Prostate gland (tissue), 2 donors: ENCODE data around the gene FLVCR2. TPM values are rescaled to one million over a fixed set of nuclear protein-coding genes. Genes with fewer than 3 reads are reported as not detected.

Experiments used
- DNase-seq: peaks from one replicate; pipeline ENCODE4 v3.0.0-alpha.2; 2019; ENCODE audit warnings: low spot score
- H3K27ac ChIP-seq, 2 donors: fragments of 200-600 bp; sonication (generic); 2 replicates each; pipeline ENCODE4 v1.5.1; 2017 to 2019
- H3K27me3 ChIP-seq: fragments of 200-600 bp; sonication (generic); replicated peaks from 2 replicates; pipeline ENCODE4 v1.5.1; 2019; ENCODE audit not compliant: insufficient read depth
- H3K36me3 ChIP-seq, 2 donors: fragments of 200-600 bp; sonication (generic); 1 replicate in 1 of 2; 2 replicates in 1 of 2; pipeline versions ENCODE4 v1.5.1 to v1.8.1; 2017 to 2019
- H3K4me1 ChIP-seq: fragments of 200-600 bp; sonication (generic); replicated peaks from 2 replicates; pipeline ENCODE4 v1.5.1; 2019
- H3K4me3 ChIP-seq, 2 donors: fragments of 200-600 bp; sonication (generic); 2 replicates each; pipeline ENCODE4 v1.5.1; 2017 to 2019
- H3K9me3 ChIP-seq: fragments of 200-600 bp; sonication (generic); 2 replicates; pipeline ENCODE4 v1.5.1; 2017
- CTCF ChIP-seq, 4 experiments: fragments of 200-600 bp in 2 of 4; fragments of 450-650 bp in 2 of 4; sonication (generic) in 2 of 4; IDR thresholded peaks; 1 replicate in 3 of 4; 2 replicates in 1 of 4; pipeline ENCODE4 v1.5.1; 2016 to 2019; ENCODE audit warnings: antibody characterized with exemption in 4 of 4, mild to moderate bottlenecking in 2 of 4, moderate library complexity in 2 of 4
- POLR2A ChIP-seq: fragments of 450-650 bp; IDR thresholded peaks from one replicate; pipeline ENCODE4 v1.6.1; 2016; ENCODE audit warnings: antibody characterized with exemption, mild to moderate bottlenecking
- POLR2AphosphoS5 ChIP-seq: sonication (generic); formaldehyde crosslinking; IDR thresholded peaks from one replicate; pipeline ENCODE4 v1.6.1; 2017; ENCODE audit warnings: antibody characterized with exemption
- WGBS: methylation state at CpG from one replicate; pipeline ENCODE4 v1.1.5; 2018; 5-methylcytosine and 5-hydroxymethylcytosine counted together
- intact Hi-C: fragments of 100-400 bp; cut with DNase I; formaldehyde crosslinking; loops from one replicate; pipeline ENCODE4 v1.14.2; 2022
- total RNA-seq, 2 donors: library from RNA; depleted of rRNA; stranded (reverse); fragments of >200 nt; gene quantifications; one replicate each; pipeline ENCODE4 v1.1.0, GENCODE V29; 2016

FLVCR2 gene
- total RNA-seq, 2 donors from 2014 or later = 3.1 to 22.2 TPM

GRCh38 chr14:75566321-75566720, 12.1 kb upstream of the FLVCR2 start:
- H3K27me3 ChIP-seq = no peaks in the 10 kb centered on the region
- WGBS = 54% methylated on average over 4 of the region's 4 CpGs
- DNase-seq = peak; percentile 66
- H3K4me1 ChIP-seq = no peaks in the 10 kb centered on the region
- H3K4me3 ChIP-seq = no peak overlapping the region
- TF ChIP-seq POLR2AphosphoS5 (peak; percentile 75), POLR2A (no peak)
- intact Hi-C loops = no loop called here
- H3K9me3 ChIP-seq = no peaks in the 10 kb centered on the region
- H3K36me3 ChIP-seq = no peaks in the 10 kb centered on the region
- H3K27ac ChIP-seq = peak overlapping the region in 1 of 2 donors; percentile 37

- Histone ChIP-seq H3K9me3 (no peaks in the 10 kb centered on the region), H3K4me1 (no peaks in the 10 kb centered on the region), H3K27ac (peak overlapping the region in 1 of 2 donors; percentile 37), H3K4me3 (no peak overlapping the region), H3K27me3 (no peaks in the 10 kb centered on the region), H3K36me3 (no peaks in the 10 kb centered on the region)
- intact Hi-C loops = no loop called here
- no peak for TF ChIP-seq CTCF (IDR thresholded peaks at IDR 0.05)
- TF ChIP-seq POLR2AphosphoS5 = no peak
- TF ChIP-seq POLR2A = no peak
- DNase-seq = no peak
- WGBS = 78% methylated on average over 8 of the region's 8 CpGs
Observed at GRCh38 chr14:75566752-75567151, 11.7 kb upstream of the FLVCR2 start.

- H3K4me1 ChIP-seq = no peaks in the 10 kb centered on the region
- intact Hi-C loops = no loop called here
Observed at GRCh38 chr14:75568140-75568539, 10.3 kb upstream of the FLVCR2 start.

GRCh38 chr14:75568791-75569190, 9.6 kb upstream of the FLVCR2 start:
- no peak overlapping the region for H3K4me3 ChIP-seq
- no peaks in the 10 kb centered on the region for H3K36me3 ChIP-seq
- intact Hi-C loops = no loop called here
- no peaks in the 10 kb centered on the region for H3K9me3 ChIP-seq
- WGBS = 94% methylated on average over 6 of the region's 6 CpGs
- no peaks in the 10 kb centered on the region for H3K27me3 ChIP-seq
- no peak for TF ChIP-seq CTCF (IDR thresholded peaks at IDR 0.05)
- no peak for TF ChIP-seq POLR2A
- TF ChIP-seq POLR2AphosphoS5 = no peak
- H3K27ac ChIP-seq = no peak overlapping the region
- no peaks in the 10 kb centered on the region for H3K4me1 ChIP-seq
- DNase-seq = no peak

More at GRCh38 chr14:75568140-75568539, 10.3 kb upstream of the FLVCR2 start:
- H3K9me3 ChIP-seq = no peaks in the 10 kb centered on the region
- H3K27me3 ChIP-seq = no peaks in the 10 kb centered on the region
- no peak for DNase-seq
- no peaks in the 10 kb centered on the region for H3K36me3 ChIP-seq
- H3K27ac ChIP-seq = no peak overlapping the region
- TF ChIP-seq POLR2AphosphoS5 = no peak
- TF ChIP-seq CTCF (IDR thresholded peaks at IDR 0.05) = no peak
- no peak overlapping the region for H3K4me3 ChIP-seq
- WGBS = 91% methylated on average over 7 of the region's 7 CpGs

- Histone ChIP-seq H3K36me3 (no peaks in the 10 kb centered on the region), H3K4me1 (no peaks in the 10 kb centered on the region), H3K4me3 (no peak overlapping the region), H3K27me3 (no peaks in the 10 kb centered on the region), H3K9me3 (no peaks in the 10 kb centered on the region), H3K27ac (no peak overlapping the region)
- WGBS = 54% methylated on average over 2 of the region's 2 CpGs
- TF ChIP-seq POLR2AphosphoS5 (no peak), POLR2A (no peak), CTCF (IDR thresholded peaks at IDR 0.05) (no peak)
- no peak for DNase-seq
- intact Hi-C loops = no loop called here
Observed at GRCh38 chr14:75570797-75571196, 7.6 kb upstream of the FLVCR2 start.
